Heart left ventricle (tissue), 13 donors: ENCODE data around the gene KRT80.

Experiments
- CTCF ChIP-seq, 12 donors: fragments of 200-600 bp; sonication (generic) in 4 of 12; IDR thresholded peaks; one replicate each; pipeline versions ENCODE4 v1.5.0 to v1.8.0; 2018 to 2022; ENCODE audit warnings: antibody characterized with exemption in 12 of 12, mild to moderate bottlenecking in 5 of 12
- POLR2A ChIP-seq, 2 donors: fragments of 450-650 bp; IDR thresholded peaks; one replicate each; pipeline ENCODE4 v1.6.1; 2017; ENCODE audit warnings: antibody characterized with exemption in 2 of 2, mild to moderate bottlenecking in 2 of 2, moderate library complexity in 2 of 2
- donor health status: ischemic (EF 13 %, LVEDD 7.1; RV severe dilation, severe dysfunction).
- donor health status: DM: no; HTN: yes; CAD: no.
- donor health status: DM: no; HTN: no; CAD: no.
- donor health status: ischemic (EF 25% LVEDD 6.9; RV normal size, moderate dysfunction).
- donor health status: ischemic (EF 25% LVEDD 5.7; RV mildly dilated, moderate dysfunction).
- donor health status: ischemic (EF 35%, LVEDD 5.7; RV mildly dilated, moderate dysfunction).
- donor health status: nonischemic (EF 11% LVEDD 7.7; RV severe dilation, severe dysfunction).
- donor health status: DM: yes; HTN: yes; CAD: no.
- donor health status: PGD.
- donor health status: ischemic (EF 29% LVEDD 5.4; RV normal size, mild dysfunction).
- donor health status: nonischemic (EF 23%, LVEDD 6.1; RV moderate dilation, normal function).

GRCh38 chr12:52183544-52183910, 8.3 kb downstream of the KRT80 start:
- no peak for TF ChIP-seq POLR2A (IDR thresholded peaks at IDR 0.05)
- no peak for TF ChIP-seq CTCF (IDR thresholded peaks at IDR 0.05)
